Right atrium auricular region (tissue), 2 donors: ENCODE data around the gene SLC44A3. TPM values are rescaled to one million over a fixed set of nuclear protein-coding genes. Genes with fewer than 3 reads are reported as not detected.

Experiments
- DNase-seq: peaks from one replicate; pipeline ENCODE4 v3.0.0-alpha.2; 2019; ENCODE audit warnings: low spot score
- H3K27ac ChIP-seq, 2 donors: fragments of 200-600 bp; sonication (generic); 1 replicate in 1 of 2; 2 replicates in 1 of 2; pipeline ENCODE4 v1.5.1; 2016 to 2019
- H3K27me3 ChIP-seq, 2 donors: fragments of 200-600 bp; sonication (generic); one replicate each; pipeline versions ENCODE4 v1.5.1 to v1.6.0; 2017 to 2019
- H3K36me3 ChIP-seq: fragments of 200-600 bp; sonication (generic); one replicate; pipeline ENCODE4 v1.5.1; 2016
- H3K4me1 ChIP-seq, 2 donors: fragments of 200-600 bp; sonication (generic); one replicate each; pipeline versions ENCODE4 v1.5.1 to v1.6.0; 2017 to 2019
- H3K4me3 ChIP-seq, 2 donors: fragments of 200-600 bp; sonication (generic); 1 replicate in 1 of 2; 2 replicates in 1 of 2; pipeline ENCODE4 v1.5.1; 2017 to 2019; ENCODE audit warnings: mild to moderate bottlenecking in 1 of 2, moderate library complexity in 1 of 2
- H3K9me3 ChIP-seq, 2 donors: fragments of 200-600 bp; sonication (generic); one replicate each; pipeline ENCODE4 v1.5.1; 2019
- CTCF ChIP-seq, 2 donors: fragments of 200-600 bp; sonication (generic); IDR thresholded peaks; one replicate each; pipeline ENCODE4 v1.5.1; 2019; ENCODE audit warnings: antibody characterized with exemption in 2 of 2
- total RNA-seq, 2 donors: library from RNA; depleted of rRNA; stranded (reverse); fragments of >200 nt; gene quantifications; one replicate each; pipeline ENCODE4 v1.1.0, GENCODE V29; 2016

SLC44A3 gene
- total RNA-seq, 2 donors from 2014 or later, result 2.7 to 9.5 TPM

GRCh38 chr1:94895518-94895917 lies 75.4 kb downstream of the SLC44A3 start:
- no peak for TF ChIP-seq CTCF (IDR thresholded peaks at IDR 0.05)
- no peaks in the 10 kb centered on the region for H3K9me3 ChIP-seq
- no peaks in the 10 kb centered on the region for H3K27me3 ChIP-seq
- peaks cover 0 to 10% of the 10 kb centered on the region in 2 donors for H3K4me1 ChIP-seq
- DNase-seq, result no peak
- H3K36me3 ChIP-seq, result peaks cover 56% of the 10 kb centered on the region
- no peak overlapping the region for H3K4me3 ChIP-seq
- H3K27ac ChIP-seq, result no peak overlapping the region

- Histone ChIP-seq H3K9me3 (no peaks in the 10 kb centered on the region), H3K4me1 (peaks cover 0 to 16% of the 10 kb centered on the region in 2 donors), H3K4me3 (no peak overlapping the region), H3K36me3 (peaks cover 79% of the 10 kb centered on the region), H3K27me3 (no peaks in the 10 kb centered on the region), H3K27ac (no peak overlapping the region)
- no peak for DNase-seq
- no peak for TF ChIP-seq CTCF (IDR thresholded peaks at IDR 0.05)
Measured at GRCh38 chr1:94898491-94899385, 78.6 kb downstream of the SLC44A3 start.

GRCh38 chr1:94899756-94900155 lies 79.6 kb downstream of the SLC44A3 start:
- TF ChIP-seq CTCF (IDR thresholded peaks at IDR 0.05), result no peak
- H3K36me3 ChIP-seq, result peaks cover 79% of the 10 kb centered on the region

GRCh38 chr1:94901841-94902240 lies 81.7 kb downstream of the SLC44A3 start:
- peaks cover 58% of the 10 kb centered on the region for H3K36me3 ChIP-seq
- H3K4me1 ChIP-seq, result peaks cover 0 to 44% of the 10 kb centered on the region in 2 donors
- TF ChIP-seq CTCF (IDR thresholded peaks at IDR 0.05), result no peak
- no peak overlapping the region for H3K4me3 ChIP-seq
- no peak overlapping the region for H3K27ac ChIP-seq
- no peaks in the 10 kb centered on the region for H3K27me3 ChIP-seq
- no peak for DNase-seq
- no peaks in the 10 kb centered on the region for H3K9me3 ChIP-seq

More at GRCh38 chr1:94899756-94900155, 79.6 kb downstream of the SLC44A3 start:
- no peak for DNase-seq
- Histone ChIP-seq H3K9me3 (no peaks in the 10 kb centered on the region), H3K27me3 (no peaks in the 10 kb centered on the region), H3K4me1 (peaks cover 0 to 25% of the 10 kb centered on the region in 2 donors), H3K4me3 (no peak overlapping the region), H3K27ac (no peak overlapping the region)

- no peak for DNase-seq
- H3K4me1 ChIP-seq, result peaks cover 0 to 45% of the 10 kb centered on the region in 2 donors
Measured at GRCh38 chr1:94903280-94904009, 83.3 kb downstream of the SLC44A3 start.

More at GRCh38 chr1:94903280-94904009, 83.3 kb downstream of the SLC44A3 start:
- Histone ChIP-seq H3K9me3 (no peaks in the 10 kb centered on the region), H3K36me3 (peaks cover 44% of the 10 kb centered on the region), H3K27ac (no peak overlapping the region), H3K4me3 (no peak overlapping the region), H3K27me3 (no peaks in the 10 kb centered on the region)
- TF ChIP-seq CTCF (IDR thresholded peaks at IDR 0.05), result no peak
